ENCODE data around the gene OR52J3.
A peak's percentile ranks its signal among the peaks of the same experiment; 100 is the strongest.
"Not testable (repeated sequence)": the region's sequence is repeated elsewhere in the genome, so short reads cannot be mapped to it uniquely, and the experiment has no call there.

Gene OR52J3

GRCh38 chr11:5046226-5046625 lies at the start of gene OR52J3:
Gene OR52J3, plus strand, starts transcription at chr11:5046526. Its CDS starts 0 bp downstream, at chr11:5046526.
- DNase-seq (ENCODE audit: low spot score): no peak

DNA sequence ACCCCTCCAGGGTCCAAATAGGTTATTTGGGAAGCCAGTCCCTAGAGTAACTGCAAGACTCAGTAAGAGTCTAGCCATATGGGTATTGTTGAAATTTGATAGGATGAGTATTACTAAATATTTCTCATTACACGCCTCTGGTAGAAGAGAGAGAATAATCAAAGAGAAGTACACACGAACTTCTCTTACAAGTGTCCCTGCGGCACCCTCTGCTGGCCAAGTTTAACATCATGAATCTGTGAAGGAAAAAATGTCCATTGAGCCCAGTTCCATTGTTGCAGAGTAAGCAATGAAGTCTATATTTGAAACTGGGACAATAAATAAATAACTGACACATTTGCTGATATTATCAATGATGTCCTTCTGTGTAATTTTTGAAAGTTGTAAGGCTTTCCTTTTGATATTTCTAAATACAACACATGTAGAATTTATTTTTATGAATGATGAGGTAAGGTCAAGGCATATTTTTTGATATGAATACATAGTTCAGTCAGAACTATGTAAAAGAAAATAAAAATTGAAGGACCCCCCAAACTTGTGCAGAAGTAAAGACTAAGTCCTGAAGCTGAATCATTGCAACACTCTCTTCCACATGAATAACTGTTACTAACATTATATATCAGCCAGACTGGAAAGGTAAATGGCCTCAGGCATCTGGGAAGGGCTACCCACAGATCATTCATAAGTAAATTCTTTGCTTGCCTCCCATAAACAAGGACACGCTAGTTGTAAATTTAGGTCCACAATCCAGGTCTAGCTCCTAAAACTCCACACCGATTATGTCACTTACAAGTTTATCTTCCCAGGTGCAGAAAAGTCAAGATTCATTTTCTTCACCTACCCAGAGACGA lies 41.7 kb upstream of the OR52J3 start:
- DNase-seq (ENCODE audit: low spot score): peak; percentile 64

DNA sequence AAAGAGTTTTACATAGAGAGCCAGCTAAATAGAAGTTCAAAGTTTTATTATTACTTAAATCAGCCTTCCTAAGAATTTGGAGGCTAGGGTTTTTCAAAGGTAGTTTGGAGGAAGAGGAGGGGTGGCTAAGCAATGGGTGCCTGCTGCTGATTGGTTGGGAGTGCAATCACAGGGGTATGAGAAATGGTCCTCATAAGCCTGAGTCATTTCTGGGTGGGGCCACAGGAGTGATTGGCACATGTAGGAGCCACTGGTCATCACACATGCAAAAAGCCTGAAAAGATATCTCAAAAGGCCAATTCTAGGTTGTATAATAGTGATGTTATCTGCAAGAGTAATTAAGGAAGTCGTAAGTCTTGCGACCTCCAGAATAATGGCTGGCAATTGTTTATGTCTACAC lies 38.8 kb upstream of the OR52J3 start:
- peak; percentile 57 for DNase-seq (ENCODE audit: low spot score)

- DNase-seq (ENCODE audit: low spot score): no peak
These were observed 35.1 kb upstream of the OR52J3 start for GRCh38 chr11:5011254-5011653.

- no peak for DNase-seq (ENCODE audit: low spot score)
These were observed 33.3 kb upstream of the OR52J3 start for GRCh38 chr11:5013012-5013411.

DNA sequence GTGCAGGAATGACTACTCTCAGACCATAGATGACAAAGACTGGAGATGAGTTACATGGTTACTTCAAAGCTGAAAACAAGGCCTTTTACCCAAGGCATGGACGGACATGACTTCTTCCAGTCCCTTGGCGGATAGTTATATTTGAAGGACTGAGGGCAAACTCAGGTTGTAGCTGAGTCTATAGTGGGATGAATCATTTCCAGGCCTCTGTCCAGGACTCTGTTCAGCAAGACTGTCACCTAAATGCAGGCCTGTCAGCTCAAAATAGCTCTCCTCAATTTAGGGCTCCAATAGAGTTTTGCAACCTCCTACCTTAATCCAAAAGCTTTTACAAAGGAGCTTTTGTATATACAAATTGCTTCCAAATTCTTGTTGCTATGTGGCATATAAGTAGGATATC lies 24.3 kb upstream of the OR52J3 start:
- no peak for DNase-seq (ENCODE audit: low spot score)

GRCh38 chr11:5036669-5037068 lies 9.7 kb upstream of the OR52J3 start:
- no peak for DNase-seq (ENCODE audit: low spot score)

- no peak for DNase-seq (ENCODE audit: low spot score)
These were observed 8.4 kb upstream of the OR52J3 start for GRCh38 chr11:5037926-5038325.

GRCh38 chr11:5038341-5038740 lies 8.0 kb upstream of the OR52J3 start:
- no peak for DNase-seq (ENCODE audit: low spot score)

GRCh38 chr11:5040876-5041275 lies 5.5 kb upstream of the OR52J3 start:
- DNase-seq (ENCODE audit: low spot score): no peak

- no peak for DNase-seq (ENCODE audit: low spot score)
These were observed 4.2 kb upstream of the OR52J3 start for GRCh38 chr11:5042091-5042490.

GRCh38 chr11:5043380-5043779 lies 2.9 kb upstream of the OR52J3 start:
- no peak for DNase-seq (ENCODE audit: low spot score)

GRCh38 chr11:5046754-5047330 lies 516 bp downstream of the OR52J3 start:
- DNase-seq (ENCODE audit: low spot score): no peak

DNA sequence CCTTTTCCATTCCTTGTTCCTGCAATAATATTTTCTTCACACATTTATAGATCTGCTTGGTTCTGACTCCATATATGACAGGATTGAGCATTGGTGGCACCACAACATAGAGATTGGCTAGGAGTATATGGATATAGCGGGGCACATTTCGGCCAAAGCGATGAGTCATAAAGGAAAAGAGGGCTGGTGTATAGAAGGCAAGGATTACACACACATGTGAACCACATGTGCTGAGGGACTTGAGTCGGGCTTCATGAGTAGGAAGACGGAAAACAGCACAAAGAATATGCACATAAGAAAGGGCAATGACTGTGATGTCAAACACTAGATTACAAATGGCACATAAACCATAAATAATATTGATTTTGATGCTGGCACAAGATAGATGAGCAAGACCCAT lies 12.4 kb downstream of the OR52J3 start:
- not testable (repeated sequence) for DNase-seq (ENCODE audit: low spot score)

- no peak for DNase-seq (ENCODE audit: low spot score)
These were observed 13.1 kb downstream of the OR52J3 start, which contains the start of gene OR52E2 for GRCh38 chr11:5059391-5059790. Gene OR52E2, minus strand, starts transcription at chr11:5059627. Its CDS starts 0 bp downstream, at chr11:5059627.

DNA sequence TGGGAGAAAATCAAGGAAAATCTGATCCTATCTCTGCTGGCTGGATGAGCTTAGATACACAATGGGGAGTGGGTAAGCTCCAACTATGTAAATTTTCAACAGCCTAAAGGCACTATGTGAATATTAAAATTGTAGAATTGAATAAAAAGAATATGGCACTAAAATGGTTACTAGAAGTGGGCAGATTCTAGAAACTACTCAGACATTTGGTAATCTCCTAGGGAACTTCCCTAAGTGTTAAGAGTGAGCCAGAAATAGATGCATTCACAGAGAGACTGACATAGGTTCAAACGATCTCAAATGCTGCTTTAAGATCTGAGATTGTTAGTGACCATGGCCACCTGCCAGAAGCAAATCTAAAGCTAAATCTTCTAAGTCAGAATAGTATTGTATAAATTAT lies 18.7 kb downstream of the OR52J3 start:
- DNase-seq (ENCODE audit: low spot score): no peak

GRCh38 chr11:5069272-5069671 lies 22.9 kb downstream of the OR52J3 start, which contains the start of gene OR52E1:
Gene OR52E1, plus strand, starts transcription at chr11:5069572.
- DNase-seq (ENCODE audit: low spot score): no peak

GRCh38 chr11:5071799-5072198 lies 25.5 kb downstream of the OR52J3 start:
- DNase-seq (ENCODE audit: low spot score): no peak

- DNase-seq (ENCODE audit: low spot score): no peak
These were observed 35.1 kb downstream of the OR52J3 start for GRCh38 chr11:5081405-5081804.

GRCh38 chr11:5083602-5084001 lies 37.3 kb downstream of the OR52J3 start:
- DNase-seq (ENCODE audit: low spot score): no peak

- no peak for DNase-seq (ENCODE audit: low spot score)
These were observed 42.2 kb downstream of the OR52J3 start for GRCh38 chr11:5088556-5088955.

DNA sequence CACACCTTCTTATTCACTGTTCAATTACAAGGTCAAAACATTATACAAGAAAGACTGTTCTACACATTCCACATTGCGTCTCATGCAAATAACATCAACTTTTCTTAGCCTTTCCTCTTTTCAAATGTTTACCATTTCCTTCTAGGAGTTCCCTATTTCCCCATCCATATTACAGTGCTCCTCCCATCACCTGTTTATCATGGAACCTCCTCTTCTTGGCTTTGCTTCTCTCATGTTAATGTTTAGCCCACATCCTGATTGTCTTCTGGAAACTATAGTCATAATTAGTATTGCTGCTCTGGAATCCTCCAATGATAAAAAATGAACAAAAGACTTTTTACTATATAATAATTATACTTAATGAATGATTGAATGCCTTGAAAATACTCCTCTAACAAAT lies 44.3 kb downstream of the OR52J3 start:
- no peak for DNase-seq (ENCODE audit: low spot score)

DNA sequence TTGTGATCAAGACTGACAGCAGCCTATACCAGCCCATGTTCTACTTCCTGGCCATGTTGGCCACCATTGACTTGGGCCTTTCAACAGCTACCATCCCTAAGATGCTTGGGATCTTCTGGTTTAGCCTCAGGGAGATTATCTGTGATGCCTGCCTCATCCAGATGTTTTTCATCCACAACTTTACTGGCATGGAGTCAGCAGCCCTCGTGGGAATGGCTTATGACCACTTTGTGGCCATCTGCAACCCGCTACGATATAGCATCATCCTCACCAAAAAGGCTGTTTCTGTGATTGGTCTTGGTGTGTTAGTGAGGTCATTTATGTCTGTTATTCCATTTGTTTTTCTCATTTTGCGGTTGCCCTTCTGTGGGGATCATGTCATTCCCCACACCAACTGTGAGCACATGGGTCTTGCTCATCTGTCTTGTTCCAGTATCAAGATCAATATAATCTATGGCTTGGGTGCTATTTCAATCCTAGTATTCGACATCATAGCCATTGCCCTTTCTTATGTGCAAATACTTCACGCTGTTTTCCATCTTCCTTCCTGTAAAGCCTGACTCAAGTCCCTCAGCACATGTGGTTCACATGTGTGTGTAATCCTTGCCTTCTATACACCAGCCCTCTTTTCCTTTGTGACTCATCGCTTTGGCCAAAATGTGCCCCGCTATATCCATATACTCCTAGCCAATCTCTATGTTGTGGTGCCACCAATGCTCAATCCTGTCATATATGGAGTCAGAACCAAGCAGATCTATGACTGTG lies 46.7 kb downstream of the OR52J3 start:
- no peak for DNase-seq (ENCODE audit: low spot score)
